GM13977 (cell line): ENCODE data around the gene MUC5AC.
"Not testable (repeated sequence)": the region's sequence is repeated elsewhere in the genome, so short reads cannot be mapped to it uniquely, and the experiment has no call there.

ENCODE experiments used
- DNase-seq: peaks from one replicate; pipeline ENCODE4 v3.0.0; 2012; ENCODE audit warnings: low spot score
- CTCF ChIP-seq: IDR thresholded peaks from 2 replicates; pipeline ENCODE4 v1.5.1; 2012; ENCODE audit warnings: mild to moderate bottlenecking, control low read depth; ENCODE audit not compliant: insufficient read depth; ENCODE audit errors: extremely low read depth, missing control alignments
- in situ Hi-C: fragments of 300-500 bp; cut with MboI; formaldehyde crosslinking; loops from one replicate; pipeline ENCODE4 v1.12.0; 2022; ENCODE audit warnings: low sequenced_read_pairs, low pct_unique_long_range_greater_than_20kb, mixed read lengths, inconsistent platforms; ENCODE audit not compliant: unreplicated experiment

MUC5AC gene

DNA sequence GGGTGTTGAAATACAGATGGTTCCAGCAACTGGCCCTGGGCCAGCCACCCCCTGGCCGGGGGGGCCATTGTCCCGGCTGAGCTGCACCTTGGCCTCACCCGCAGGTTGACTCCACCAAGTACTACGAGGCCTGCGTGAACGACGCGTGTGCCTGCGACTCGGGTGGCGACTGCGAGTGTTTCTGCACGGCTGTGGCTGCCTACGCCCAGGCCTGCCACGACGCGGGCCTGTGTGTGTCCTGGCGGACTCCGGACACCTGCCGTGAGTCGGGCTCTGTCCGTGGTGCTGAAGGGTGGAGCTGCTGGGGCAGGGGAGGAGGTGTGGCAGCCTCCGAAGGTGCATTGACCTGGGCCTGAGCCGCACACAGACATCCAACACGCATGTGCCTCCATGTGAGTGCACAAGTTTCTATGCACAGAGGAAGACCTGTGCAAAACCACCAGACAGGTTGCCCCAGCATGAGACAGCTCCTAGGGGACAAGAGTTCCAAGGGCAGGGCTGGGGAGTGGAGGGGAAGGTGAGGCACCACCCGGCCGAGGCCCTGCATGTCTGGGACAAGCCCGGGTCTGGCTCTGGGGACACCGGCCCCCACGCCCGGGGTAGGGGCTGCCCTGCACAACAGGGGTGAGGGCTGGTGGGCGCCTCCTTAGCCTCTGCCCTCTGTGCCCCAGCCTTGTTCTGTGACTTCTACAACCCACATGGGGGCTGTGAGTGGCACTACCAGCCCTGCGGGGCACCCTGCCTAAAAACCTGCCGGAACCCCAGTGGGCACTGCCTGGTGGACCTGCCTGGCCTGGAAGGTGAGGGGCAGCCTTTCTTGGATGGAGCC is 81.2 kb downstream of the MUC5AC start:
- DNase-seq: no peak
- in situ Hi-C loops: no loop called here
- no peak for TF ChIP-seq CTCF

- in situ Hi-C loops: no loop called here
- TF ChIP-seq CTCF: no peak
Measured at GRCh38 chr11:1239596-1240205, 81.9 kb downstream of the MUC5AC start.

GRCh38 chr11:1240771-1241170 is 83.0 kb downstream of the MUC5AC start:
- DNase-seq: no peak
- no peak for TF ChIP-seq CTCF
- in situ Hi-C loops: no loop called here

More at GRCh38 chr11:1239596-1240205, 81.9 kb downstream of the MUC5AC start:
- no peak for DNase-seq

DNA sequence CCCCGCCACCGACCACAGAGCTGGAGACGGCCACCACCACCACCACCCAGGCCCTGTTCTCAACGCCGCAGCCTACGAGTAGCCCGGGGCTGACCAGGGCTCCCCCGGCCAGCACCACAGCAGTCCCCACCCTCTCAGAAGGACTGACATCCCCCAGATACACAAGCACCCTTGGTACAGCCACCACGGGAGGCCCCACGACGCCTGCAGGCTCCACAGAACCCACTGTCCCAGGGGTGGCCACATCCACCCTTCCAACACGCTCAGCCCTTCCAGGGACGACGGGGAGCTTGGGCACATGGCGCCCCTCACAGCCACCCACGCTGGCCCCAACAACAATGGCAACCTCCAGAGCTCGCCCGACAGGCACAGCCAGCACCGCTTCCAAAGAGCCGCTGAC is 84.0 kb downstream of the MUC5AC start:
- no peak for DNase-seq
- in situ Hi-C loops: no loop called here
- no peak for TF ChIP-seq CTCF

DNA sequence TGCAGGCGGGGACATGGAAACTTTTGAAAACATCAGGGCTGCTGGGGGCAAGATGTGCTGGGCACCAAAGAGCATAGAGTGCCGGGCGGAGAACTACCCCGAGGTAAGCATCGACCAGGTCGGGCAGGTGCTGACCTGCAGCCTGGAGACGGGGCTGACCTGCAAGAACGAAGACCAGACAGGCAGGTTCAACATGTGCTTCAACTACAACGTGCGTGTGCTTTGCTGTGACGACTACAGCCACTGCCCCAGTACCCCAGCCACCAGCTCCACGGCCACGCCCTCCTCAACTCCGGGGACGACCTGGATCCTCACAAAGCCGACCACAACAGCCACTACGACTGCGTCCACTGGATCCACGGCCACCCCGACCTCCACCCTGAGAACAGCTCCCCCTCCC is 84.5 kb downstream of the MUC5AC start:
- TF ChIP-seq CTCF: no peak
- DNase-seq: no peak
- in situ Hi-C loops: no loop called here

- in situ Hi-C loops, DNase-seq: not testable (repeated sequence)
Measured at GRCh38 chr11:1242751-1243150, 85.0 kb downstream of the MUC5AC start.

DNA sequence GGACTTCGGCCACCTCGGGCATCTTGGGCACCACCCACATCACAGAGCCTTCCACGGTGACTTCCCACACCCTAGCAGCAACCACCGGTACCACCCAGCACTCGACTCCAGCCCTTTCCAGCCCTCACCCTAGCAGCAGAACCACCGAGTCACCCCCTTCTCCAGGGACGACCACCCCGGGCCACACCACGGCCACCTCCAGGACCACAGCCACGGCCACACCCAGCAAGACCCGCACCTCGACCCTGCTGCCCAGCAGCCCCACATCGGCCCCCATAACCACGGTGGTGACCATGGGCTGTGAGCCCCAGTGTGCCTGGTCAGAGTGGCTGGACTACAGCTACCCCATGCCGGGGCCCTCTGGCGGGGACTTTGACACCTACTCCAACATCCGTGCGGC is 85.8 kb downstream of the MUC5AC start:
- in situ Hi-C loops, DNase-seq: not testable (repeated sequence)

- DNase-seq, in situ Hi-C loops: not testable (repeated sequence)
Measured at GRCh38 chr11:1244557-1244956, 86.8 kb downstream of the MUC5AC start.

DNA sequence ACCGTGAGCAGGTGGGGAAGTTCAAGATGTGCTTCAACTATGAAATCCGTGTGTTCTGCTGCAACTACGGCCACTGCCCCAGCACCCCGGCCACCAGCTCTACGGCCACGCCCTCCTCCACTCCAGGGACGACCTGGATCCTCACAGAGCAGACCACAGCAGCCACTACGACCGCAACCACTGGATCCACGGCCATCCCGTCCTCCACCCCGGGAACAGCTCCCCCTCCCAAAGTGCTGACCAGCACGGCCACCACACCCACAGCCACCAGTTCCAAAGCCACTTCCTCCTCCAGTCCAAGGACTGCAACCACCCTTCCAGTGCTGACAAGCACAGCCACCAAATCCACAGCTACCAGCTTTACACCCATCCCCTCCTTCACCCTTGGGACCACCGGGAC is 88.0 kb downstream of the MUC5AC start:
- DNase-seq, in situ Hi-C loops: not testable (repeated sequence)

DNA sequence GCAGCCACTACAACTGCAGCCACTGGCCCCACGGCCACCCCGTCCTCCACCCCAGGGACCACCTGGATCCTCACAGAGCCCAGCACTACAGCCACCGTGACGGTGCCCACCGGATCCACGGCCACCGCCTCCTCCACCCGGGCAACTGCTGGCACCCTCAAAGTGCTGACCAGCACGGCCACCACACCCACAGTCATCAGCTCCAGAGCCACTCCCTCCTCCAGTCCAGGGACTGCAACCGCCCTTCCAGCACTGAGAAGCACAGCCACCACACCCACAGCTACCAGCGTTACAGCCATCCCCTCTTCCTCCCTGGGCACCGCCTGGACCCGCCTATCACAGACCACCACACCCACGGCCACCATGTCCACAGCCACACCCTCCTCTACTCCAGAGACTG is 88.5 kb downstream of the MUC5AC start:
- in situ Hi-C loops, DNase-seq: not testable (repeated sequence)

GRCh38 chr11:1247026-1247425 is 89.3 kb downstream of the MUC5AC start:
- in situ Hi-C loops, DNase-seq: not testable (repeated sequence)

DNA sequence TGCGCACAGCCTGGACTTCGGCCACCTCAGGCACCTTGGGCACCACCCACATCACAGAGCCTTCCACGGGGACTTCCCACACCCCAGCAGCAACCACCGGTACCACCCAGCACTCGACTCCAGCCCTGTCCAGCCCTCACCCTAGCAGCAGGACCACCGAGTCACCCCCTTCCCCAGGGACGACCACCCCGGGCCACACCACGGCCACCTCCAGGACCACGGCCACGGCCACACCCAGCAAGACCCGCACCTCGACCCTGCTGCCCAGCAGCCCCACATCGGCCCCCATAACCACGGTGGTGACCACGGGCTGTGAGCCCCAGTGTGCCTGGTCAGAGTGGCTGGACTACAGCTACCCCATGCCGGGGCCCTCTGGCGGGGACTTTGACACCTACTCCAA is 91.2 kb downstream of the MUC5AC start:
- not testable (repeated sequence) for DNase-seq

More for the DNA sequence above, 91.2 kb downstream of the MUC5AC start:
- in situ Hi-C loops: not testable (repeated sequence)
